Measurements from ENCODE around the gene C1orf53.
"Not testable (repeated sequence)": the region's sequence is repeated elsewhere in the genome, so short reads cannot be mapped to it uniquely, and the experiment has no call there.

Gene C1orf53

GRCh38 chr1:197902454-197903195 is at the start of gene C1orf53:
Gene C1orf53, plus strand, starts transcription at chr1:197902630. Its CDS starts 20 bp downstream, at chr1:197902650.
- DNase-seq: peak; percentile 90 to 92
- TF ChIP-seq POLR2A (IDR thresholded peaks at IDR 0.05; ENCODE audit: low read length): peak; percentile 77
- TF ChIP-seq GATA1 (IDR thresholded peaks at IDR 0.05; ENCODE audit: low read depth, low read length): no peak

- not testable (repeated sequence) for DNase-seq
Observed at GRCh38 chr1:197855751-197856150, 46.7 kb upstream of the C1orf53 start.

GRCh38 chr1:197857477-197857876 is 45.0 kb upstream of the C1orf53 start:
- no peak for DNase-seq
- TF ChIP-seq POLR2A (IDR thresholded peaks at IDR 0.05; ENCODE audit: low read length) (no peak), GATA1 (IDR thresholded peaks at IDR 0.05; ENCODE audit: low read depth, low read length) (no peak)

- no peak for DNase-seq
- TF ChIP-seq POLR2A (IDR thresholded peaks at IDR 0.05; ENCODE audit: low read length) (no peak), GATA1 (IDR thresholded peaks at IDR 0.05; ENCODE audit: low read depth, low read length) (no peak)
Observed at GRCh38 chr1:197859024-197859423, 43.4 kb upstream of the C1orf53 start.

GRCh38 chr1:197862221-197862620 is 40.2 kb upstream of the C1orf53 start:
- no peak for DNase-seq
- no peak for TF ChIP-seq GATA1 (IDR thresholded peaks at IDR 0.05; ENCODE audit: low read depth, low read length)
- no peak for TF ChIP-seq POLR2A (IDR thresholded peaks at IDR 0.05; ENCODE audit: low read length)

- TF ChIP-seq GATA1 (IDR thresholded peaks at IDR 0.05; ENCODE audit: low read depth, low read length) (no peak), POLR2A (IDR thresholded peaks at IDR 0.05; ENCODE audit: low read length) (no peak)
- DNase-seq: no peak
Observed at GRCh38 chr1:197862671-197863070, 39.8 kb upstream of the C1orf53 start.

- no peak for DNase-seq
- TF ChIP-seq GATA1 (IDR thresholded peaks at IDR 0.05; ENCODE audit: low read depth, low read length) (no peak), POLR2A (IDR thresholded peaks at IDR 0.05; ENCODE audit: low read length) (no peak)
Observed at GRCh38 chr1:197865809-197866208, 36.6 kb upstream of the C1orf53 start.

- TF ChIP-seq GATA1 (IDR thresholded peaks at IDR 0.05; ENCODE audit: low read depth, low read length) (no peak), POLR2A (IDR thresholded peaks at IDR 0.05; ENCODE audit: low read length) (no peak)
- DNase-seq: peak; percentile 43 to 59
Observed at GRCh38 chr1:197868751-197869489, 33.5 kb upstream of the C1orf53 start.

GRCh38 chr1:197869490-197870077 is 32.8 kb upstream of the C1orf53 start:
- no peak for DNase-seq
- TF ChIP-seq POLR2A (IDR thresholded peaks at IDR 0.05; ENCODE audit: low read length) (no peak), GATA1 (IDR thresholded peaks at IDR 0.05; ENCODE audit: low read depth, low read length) (no peak)

- TF ChIP-seq GATA1 (IDR thresholded peaks at IDR 0.05; ENCODE audit: low read depth, low read length): no peak
- TF ChIP-seq POLR2A (IDR thresholded peaks at IDR 0.05; ENCODE audit: low read length): no peak
- DNase-seq: no peak
Observed at GRCh38 chr1:197876894-197877293, 25.5 kb upstream of the C1orf53 start.

GRCh38 chr1:197880385-197880784 is 22.0 kb upstream of the C1orf53 start:
- not testable (repeated sequence) for DNase-seq

GRCh38 chr1:197882241-197882640 is 20.2 kb upstream of the C1orf53 start:
- not testable (repeated sequence) for DNase-seq

GRCh38 chr1:197884173-197884572 is 18.3 kb upstream of the C1orf53 start:
- TF ChIP-seq GATA1 (IDR thresholded peaks at IDR 0.05; ENCODE audit: low read depth, low read length) (no peak), POLR2A (IDR thresholded peaks at IDR 0.05; ENCODE audit: low read length) (no peak)
- no peak for DNase-seq

GRCh38 chr1:197890936-197891335 is 11.5 kb upstream of the C1orf53 start:
- DNase-seq: no peak
- TF ChIP-seq GATA1 (IDR thresholded peaks at IDR 0.05; ENCODE audit: low read depth, low read length): no peak
- TF ChIP-seq POLR2A (IDR thresholded peaks at IDR 0.05; ENCODE audit: low read length): no peak

- DNase-seq: no peak
- no peak for TF ChIP-seq POLR2A (IDR thresholded peaks at IDR 0.05; ENCODE audit: low read length)
- TF ChIP-seq GATA1 (IDR thresholded peaks at IDR 0.05; ENCODE audit: low read depth, low read length): no peak
Observed at GRCh38 chr1:197892684-197893083, 9.7 kb upstream of the C1orf53 start.

Data from erythroblast (primary cell).